Measurements from ENCODE around the gene SLC2A13. TPM values are rescaled to one million over a fixed set of nuclear protein-coding genes. Genes with fewer than 3 reads are reported as not detected.
A peak's percentile ranks its signal among the peaks of the same experiment; 100 is the strongest.

Gene SLC2A13
- total RNA-seq, 2 donors from 2014 or later, result 5.9 to 13.7 TPM

- no peaks in the 10 kb centered on the region for H3K27me3 ChIP-seq (replicated peaks; ENCODE audit: insufficient read depth)
- H3K4me3 ChIP-seq, result no peak overlapping the region
- no peaks in the 10 kb centered on the region for H3K9me3 ChIP-seq
- WGBS, result 76% methylated on average over 11 of the region's 11 CpGs
- DNase-seq (ENCODE audit: low spot score), result peak; percentile 35
- H3K4me1 ChIP-seq (replicated peaks), result no peaks in the 10 kb centered on the region
- intact Hi-C loops (cut with DNase I), result loop anchor here (2.0 to 10.0 kb wide), 2 partner anchors 96 to 214 kb away; partner anchors contain the start of genes LRRK2 and SLC2A13
- no peak overlapping the region for H3K27ac ChIP-seq
- TF ChIP-seq POLR2A (IDR thresholded peaks at IDR 0.05), result no peak
- TF ChIP-seq POLR2AphosphoS5 (IDR thresholded peaks at IDR 0.05), result peak; percentile 28
- TF ChIP-seq, protein P1, sequence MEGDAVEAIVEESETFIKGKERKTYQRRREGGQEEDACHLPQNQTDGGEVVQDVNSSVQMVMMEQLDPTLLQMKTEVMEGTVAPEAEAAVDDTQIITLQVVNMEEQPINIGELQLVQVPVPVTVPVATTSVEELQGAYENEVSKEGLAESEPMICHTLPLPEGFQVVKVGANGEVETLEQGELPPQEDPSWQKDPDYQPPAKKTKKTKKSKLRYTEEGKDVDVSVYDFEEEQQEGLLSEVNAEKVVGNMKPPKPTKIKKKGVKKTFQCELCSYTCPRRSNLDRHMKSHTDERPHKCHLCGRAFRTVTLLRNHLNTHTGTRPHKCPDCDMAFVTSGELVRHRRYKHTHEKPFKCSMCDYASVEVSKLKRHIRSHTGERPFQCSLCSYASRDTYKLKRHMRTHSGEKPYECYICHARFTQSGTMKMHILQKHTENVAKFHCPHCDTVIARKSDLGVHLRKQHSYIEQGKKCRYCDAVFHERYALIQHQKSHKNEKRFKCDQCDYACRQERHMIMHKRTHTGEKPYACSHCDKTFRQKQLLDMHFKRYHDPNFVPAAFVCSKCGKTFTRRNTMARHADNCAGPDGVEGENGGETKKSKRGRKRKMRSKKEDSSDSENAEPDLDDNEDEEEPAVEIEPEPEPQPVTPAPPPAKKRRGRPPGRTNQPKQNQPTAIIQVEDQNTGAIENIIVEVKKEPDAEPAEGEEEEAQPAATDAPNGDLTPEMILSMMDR (IDR thresholded peaks at IDR 0.05), result peak; percentile 30 to 66 (median 56)
- no peaks in the 10 kb centered on the region for H3K36me3 ChIP-seq
These were observed 94.7 kb downstream of the SLC2A13 start for GRCh38 chr12:40010899-40011774.

- 80% methylated on average over 4 of the region's 4 CpGs for WGBS
These were observed 103.4 kb downstream of the SLC2A13 start for GRCh38 chr12:40002178-40003169.

GRCh38 chr12:40001406-40001805, 104.5 kb downstream of the SLC2A13 start:
- Histone ChIP-seq H3K4me3 (no peak overlapping the region), H3K27me3 (replicated peaks; ENCODE audit: insufficient read depth) (no peaks in the 10 kb centered on the region), H3K4me1 (replicated peaks) (no peaks in the 10 kb centered on the region), H3K27ac (no peak overlapping the region), H3K36me3 (no peaks in the 10 kb centered on the region), H3K9me3 (no peaks in the 10 kb centered on the region)
- DNase-seq (ENCODE audit: low spot score), result no peak
- intact Hi-C loops (cut with DNase I), result no loop called here
- TF ChIP-seq, protein P1 (IDR thresholded peaks at IDR 0.05), result no peak
- TF ChIP-seq POLR2AphosphoS5 (IDR thresholded peaks at IDR 0.05), result no peak
- TF ChIP-seq POLR2A (IDR thresholded peaks at IDR 0.05), result no peak

More at GRCh38 chr12:40002178-40003169, 103.4 kb downstream of the SLC2A13 start:
- DNase-seq (ENCODE audit: low spot score), result no peak
- Histone ChIP-seq H3K27me3 (replicated peaks; ENCODE audit: insufficient read depth) (no peaks in the 10 kb centered on the region), H3K9me3 (no peaks in the 10 kb centered on the region), H3K27ac (no peak overlapping the region), H3K4me1 (replicated peaks) (no peaks in the 10 kb centered on the region), H3K36me3 (no peaks in the 10 kb centered on the region), H3K4me3 (no peak overlapping the region)
- intact Hi-C loops (cut with DNase I), result no loop called here
- TF ChIP-seq POLR2AphosphoS5 (IDR thresholded peaks at IDR 0.05), result no peak
- TF ChIP-seq, protein P1 (IDR thresholded peaks at IDR 0.05), result no peak
- no peak for TF ChIP-seq POLR2A (IDR thresholded peaks at IDR 0.05)

- H3K9me3 ChIP-seq, result no peaks in the 10 kb centered on the region
- no peak for TF ChIP-seq POLR2AphosphoS5 (IDR thresholded peaks at IDR 0.05)
- TF ChIP-seq POLR2A (IDR thresholded peaks at IDR 0.05), result no peak
- TF ChIP-seq, protein P1 (IDR thresholded peaks at IDR 0.05), result no peak
- no peaks in the 10 kb centered on the region for H3K4me1 ChIP-seq (replicated peaks)
- intact Hi-C loops (cut with DNase I), result no loop called here
- H3K4me3 ChIP-seq, result no peak overlapping the region
- 98% methylated on average over 2 of the region's 2 CpGs for WGBS
- no peaks in the 10 kb centered on the region for H3K27me3 ChIP-seq (replicated peaks; ENCODE audit: insufficient read depth)
- no peak for DNase-seq (ENCODE audit: low spot score)
- H3K36me3 ChIP-seq, result no peaks in the 10 kb centered on the region
- no peak overlapping the region for H3K27ac ChIP-seq
These were observed 105.0 kb downstream of the SLC2A13 start for GRCh38 chr12:40000884-40001283.
